ACC112 (cell line): ENCODE data around the gene NSD1.
A peak's percentile ranks its signal among the peaks of the same experiment; 100 is the strongest.

Source experiments
- H2AFZ ChIP-seq: fragments of 200-600 bp; sonication (generic); one replicate; pipeline ENCODE4 v1.6.0; 2017; ENCODE audit warnings: antibody characterized with exemption, low read length; ENCODE audit not compliant: unreplicated experiment
- H3K27ac ChIP-seq: fragments of 200-600 bp; sonication (generic); 2 replicates; pipeline ENCODE4 v1.5.1; 2014; ENCODE audit warnings: low read depth, mild to moderate bottlenecking, antibody characterized with exemption, low read length, moderate library complexity
- H3K27me3 ChIP-seq: fragments of 200-600 bp; sonication (generic); 2 replicates; pipeline ENCODE4 v1.6.1; 2014; ENCODE audit warnings: mild to moderate bottlenecking, antibody characterized with exemption, low read length, moderate library complexity, mixed read lengths; ENCODE audit not compliant: insufficient read depth
- H3K36me3 ChIP-seq: fragments of 200-600 bp; sonication (generic); 2 replicates; pipeline ENCODE4 v1.6.1; 2016; ENCODE audit warnings: mild to moderate bottlenecking, antibody characterized with exemption, low read length, moderate library complexity, mixed read lengths; ENCODE audit not compliant: insufficient read depth
- H3K4me1 ChIP-seq: fragments of 200-600 bp; sonication (generic); one replicate; pipeline ENCODE4 v1.6.1; 2016; ENCODE audit warnings: low read length, mixed read lengths; ENCODE audit not compliant: insufficient read depth, unreplicated experiment, control insufficient read depth
- H3K4me3 ChIP-seq: fragments of 200-600 bp; sonication (generic); 2 replicates; pipeline ENCODE4 v1.5.1; 2014; ENCODE audit warnings: mild to moderate bottlenecking, low read depth, low read length
- H3K79me2 ChIP-seq: fragments of 200-600 bp; sonication (generic); one replicate; pipeline ENCODE4 v1.6.0; 2016; ENCODE audit warnings: low read length; ENCODE audit not compliant: control insufficient read depth, unreplicated experiment, insufficient read depth

NSD1 gene

DNA sequence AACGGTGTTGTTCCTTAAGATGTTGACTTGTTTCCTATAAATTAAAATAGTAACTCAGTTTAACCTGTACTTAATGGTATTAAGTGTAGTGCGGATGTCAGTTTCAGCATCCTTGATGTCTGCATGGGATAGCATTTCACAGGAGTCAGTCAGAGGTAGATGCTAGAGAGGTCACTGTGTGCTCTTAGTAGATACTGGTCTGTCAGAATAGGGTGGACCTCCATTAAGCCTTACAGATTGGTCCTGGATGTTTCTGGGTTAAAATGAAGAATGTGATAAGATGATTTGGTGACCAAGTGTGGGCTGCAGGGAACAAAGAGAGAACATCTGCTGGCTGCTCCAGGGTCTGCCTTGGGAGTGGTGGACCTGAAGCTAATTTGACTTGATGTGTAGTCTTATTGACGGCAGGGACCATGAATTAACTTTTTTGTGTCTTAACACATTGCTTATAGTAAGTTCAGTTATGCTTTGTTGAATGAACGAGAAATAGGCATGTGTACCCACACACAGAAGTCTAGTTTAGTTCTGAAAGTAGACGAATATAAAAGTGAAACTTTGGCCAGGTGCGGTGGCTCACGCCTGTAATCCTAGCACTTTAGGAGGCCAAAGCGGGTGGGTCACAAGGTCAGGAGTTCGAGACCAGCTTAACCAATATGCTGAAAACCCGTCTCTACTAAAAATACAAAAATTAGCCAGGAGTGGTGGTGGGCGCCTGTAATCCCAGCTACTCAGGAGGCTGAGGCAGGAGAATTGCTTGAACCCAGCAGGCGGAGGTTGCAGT is 157.4 kb downstream of the NSD1 start:
- Histone ChIP-seq H2AFZ (no peak overlapping the region), H3K27me3 (no peaks in the 10 kb centered on the region), H3K4me1 (no peaks in the 10 kb centered on the region), H3K27ac (no peak overlapping the region), H3K79me2 (no peaks in the 10 kb centered on the region), H3K36me3 (peaks cover 15% of the 10 kb centered on the region; the same call in 1 of the 2 replicates), H3K4me3 (no peak overlapping the region)

DNA sequence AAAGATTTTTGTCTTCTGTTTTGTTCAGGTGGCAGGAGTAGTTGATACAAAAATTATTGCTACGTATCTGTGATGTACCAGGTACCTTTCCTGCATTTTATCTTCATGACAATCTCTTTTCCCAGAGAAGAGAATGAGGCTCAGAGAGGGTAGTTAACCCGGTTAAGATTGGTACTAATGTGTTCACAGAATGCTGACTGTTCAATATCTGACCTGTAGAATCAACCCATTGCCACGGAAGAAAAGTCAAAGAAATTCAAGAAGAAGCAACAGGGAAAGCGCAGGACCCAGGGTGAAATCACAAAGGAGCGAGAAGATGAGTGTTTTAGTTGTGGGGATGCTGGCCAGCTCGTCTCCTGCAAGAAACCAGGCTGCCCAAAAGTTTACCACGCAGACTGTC is 158.2 kb downstream of the NSD1 start:
- Histone ChIP-seq H3K27me3 (no peaks in the 10 kb centered on the region), H3K4me1 (no peaks in the 10 kb centered on the region), H2AFZ (no peak overlapping the region), H3K4me3 (no peak overlapping the region), H3K27ac (no peak overlapping the region), H3K36me3 (peaks cover 15% of the 10 kb centered on the region; the same call in 1 of the 2 replicates), H3K79me2 (no peaks in the 10 kb centered on the region)

DNA sequence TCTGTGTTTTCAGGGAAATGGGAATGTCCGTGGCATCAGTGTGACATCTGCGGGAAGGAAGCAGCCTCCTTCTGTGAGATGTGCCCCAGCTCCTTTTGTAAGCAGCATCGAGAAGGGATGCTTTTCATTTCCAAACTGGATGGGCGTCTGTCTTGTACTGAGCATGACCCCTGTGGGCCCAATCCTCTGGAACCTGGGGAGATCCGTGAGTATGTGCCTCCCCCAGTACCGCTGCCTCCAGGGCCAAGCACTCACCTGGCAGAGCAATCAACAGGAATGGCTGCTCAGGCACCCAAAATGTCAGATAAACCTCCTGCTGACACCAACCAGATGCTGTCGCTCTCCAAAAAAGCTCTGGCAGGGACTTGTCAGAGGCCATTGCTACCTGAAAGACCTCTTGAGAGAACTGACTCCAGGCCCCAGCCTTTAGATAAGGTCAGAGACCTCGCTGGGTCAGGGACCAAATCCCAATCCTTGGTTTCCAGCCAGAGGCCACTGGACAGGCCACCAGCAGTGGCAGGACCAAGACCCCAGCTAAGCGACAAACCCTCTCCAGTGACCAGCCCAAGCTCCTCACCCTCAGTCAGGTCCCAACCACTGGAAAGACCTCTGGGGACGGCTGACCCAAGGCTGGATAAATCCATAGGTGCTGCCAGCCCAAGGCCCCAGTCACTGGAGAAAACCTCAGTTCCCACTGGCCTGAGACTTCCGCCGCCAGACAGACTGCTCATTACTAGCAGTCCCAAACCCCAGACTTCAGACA is 160.4 kb downstream of the NSD1 start:
- Histone ChIP-seq H3K36me3 (peaks cover 15% of the 10 kb centered on the region; the same call in 1 of the 2 replicates), H3K27ac (no peak overlapping the region), H3K4me1 (no peaks in the 10 kb centered on the region), H3K79me2 (no peaks in the 10 kb centered on the region), H3K4me3 (no peak overlapping the region), H3K27me3 (no peaks in the 10 kb centered on the region), H2AFZ (no peak overlapping the region)

DNA sequence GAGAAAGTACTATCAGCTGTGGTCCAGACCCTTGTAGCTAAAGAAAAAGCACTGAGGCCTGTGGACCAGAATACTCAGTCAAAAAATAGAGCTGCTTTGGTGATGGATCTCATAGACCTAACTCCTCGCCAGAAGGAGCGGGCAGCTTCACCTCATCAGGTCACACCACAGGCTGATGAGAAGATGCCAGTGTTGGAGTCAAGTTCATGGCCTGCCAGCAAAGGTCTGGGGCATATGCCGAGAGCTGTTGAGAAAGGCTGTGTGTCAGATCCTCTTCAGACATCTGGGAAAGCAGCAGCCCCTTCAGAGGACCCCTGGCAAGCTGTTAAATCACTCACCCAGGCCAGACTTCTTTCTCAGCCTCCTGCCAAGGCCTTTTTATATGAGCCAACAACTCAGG is 161.1 kb downstream of the NSD1 start:
- H3K27me3 ChIP-seq, result no peaks in the 10 kb centered on the region
- H3K79me2 ChIP-seq, result no peaks in the 10 kb centered on the region
- peaks cover 15% of the 10 kb centered on the region; the same call in 1 of the 2 replicates for H3K36me3 ChIP-seq
- peaks cover 4% of the 10 kb centered on the region for H3K4me1 ChIP-seq
- no peak overlapping the region for H3K27ac ChIP-seq
- H2AFZ ChIP-seq, result no peak overlapping the region
- no peak overlapping the region for H3K4me3 ChIP-seq

DNA sequence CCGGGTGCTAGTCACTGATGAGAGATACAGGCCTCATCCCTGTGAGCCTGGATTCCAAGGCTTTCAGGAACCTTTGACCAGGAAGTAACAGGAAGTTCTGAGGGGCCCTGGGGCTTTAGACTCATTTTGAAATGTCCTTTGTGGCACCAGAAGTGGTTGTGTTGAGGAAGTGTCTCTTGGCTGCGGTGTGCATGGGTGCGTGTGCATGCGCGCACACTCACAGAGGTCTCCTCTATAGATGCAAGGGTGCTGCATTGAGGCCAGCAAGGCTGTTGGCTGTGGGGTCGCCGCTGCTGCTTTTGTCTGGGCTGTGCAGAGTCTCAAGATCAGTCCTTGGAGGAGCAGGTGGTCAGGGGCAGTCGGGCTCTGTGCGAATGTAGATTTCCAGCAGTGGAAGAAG is 162.4 kb downstream of the NSD1 start:
- Histone ChIP-seq H3K79me2 (no peaks in the 10 kb centered on the region), H3K27me3 (no peaks in the 10 kb centered on the region), H3K27ac (no peak overlapping the region), H3K36me3 (peaks cover 12% of the 10 kb centered on the region; the same call in 1 of the 2 replicates), H3K4me1 (peaks cover 14% of the 10 kb centered on the region), H3K4me3 (no peak overlapping the region), H2AFZ (no peak overlapping the region)

DNA sequence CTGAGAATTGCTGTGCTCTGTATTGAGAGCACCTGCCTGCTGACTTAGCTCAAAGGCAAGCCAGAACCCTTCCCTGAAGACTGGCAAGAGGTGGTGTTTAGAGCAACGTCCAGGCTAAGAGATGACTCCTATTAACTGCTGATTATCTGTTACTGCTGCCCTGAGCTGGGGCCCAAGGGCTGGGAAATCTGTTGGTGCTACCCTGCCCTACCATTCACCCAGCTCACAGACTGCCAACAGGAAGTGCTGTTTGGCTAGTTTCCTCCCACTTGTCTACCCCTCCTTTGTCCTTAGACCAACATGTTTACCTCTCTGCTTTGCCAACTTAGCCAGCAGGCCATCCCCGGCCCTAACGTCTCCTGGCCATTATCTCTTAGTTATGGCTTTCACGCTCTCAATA is 163.0 kb downstream of the NSD1 start:
- peaks cover 9% of the 10 kb centered on the region; the same call in 1 of the 2 replicates for H3K36me3 ChIP-seq
- peaks cover 20% of the 10 kb centered on the region for H3K4me1 ChIP-seq
- peaks cover 3% of the 10 kb centered on the region for H3K79me2 ChIP-seq
- no peaks in the 10 kb centered on the region for H3K27me3 ChIP-seq
- no peak overlapping the region for H3K4me3 ChIP-seq
- H2AFZ ChIP-seq, result no peak overlapping the region
- H3K27ac ChIP-seq, result no peak overlapping the region

DNA sequence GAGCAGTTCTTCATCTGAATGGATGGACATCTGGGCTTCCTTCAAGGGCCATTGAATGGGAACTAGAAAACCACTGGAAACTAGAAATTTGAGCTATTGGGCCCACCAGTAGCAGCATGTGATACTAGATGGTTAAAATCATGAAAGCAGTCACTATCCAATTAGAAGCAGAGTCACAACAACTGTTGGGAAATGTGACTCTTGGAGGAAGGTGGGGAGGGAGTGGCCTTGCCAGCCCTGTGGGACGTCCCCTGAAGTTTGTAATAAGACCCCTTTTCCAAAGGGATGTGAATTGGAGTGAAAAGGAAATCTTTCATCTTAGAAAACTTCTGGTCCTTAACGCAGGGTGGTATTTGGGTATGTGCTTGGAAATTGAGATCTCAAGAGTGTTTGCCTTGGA is 164.3 kb downstream of the NSD1 start:
- no peak overlapping the region for H3K27ac ChIP-seq
- H3K4me3 ChIP-seq, result no peak overlapping the region
- H2AFZ ChIP-seq, result no peak overlapping the region
- H3K4me1 ChIP-seq, result peaks cover 30% of the 10 kb centered on the region
- peaks cover 4% of the 10 kb centered on the region; the same call in 1 of the 2 replicates for H3K36me3 ChIP-seq
- H3K79me2 ChIP-seq, result peaks cover 16% of the 10 kb centered on the region
- no peaks in the 10 kb centered on the region for H3K27me3 ChIP-seq

DNA sequence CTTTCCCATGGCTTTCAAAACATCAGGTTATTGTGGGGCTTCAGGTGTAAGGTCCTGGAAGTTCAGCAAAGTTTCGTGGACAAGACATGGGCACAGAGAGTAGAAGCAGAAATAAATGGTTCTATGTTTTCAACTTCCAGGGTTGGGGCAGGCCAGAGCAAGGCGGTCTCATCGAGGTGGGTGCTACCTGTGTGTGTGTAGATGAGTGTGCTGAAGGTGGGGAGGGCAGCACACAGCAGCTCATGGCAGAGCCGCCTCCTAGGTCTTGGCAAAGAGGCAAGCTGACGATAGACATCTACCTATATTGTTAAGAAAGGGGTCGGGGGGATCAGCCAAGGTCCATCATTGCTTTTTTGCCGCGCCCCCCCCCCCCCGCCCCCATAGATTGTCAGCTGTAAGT is 166.1 kb downstream of the NSD1 start:
- peaks cover 32% of the 10 kb centered on the region for H3K4me1 ChIP-seq
- H3K27me3 ChIP-seq, result no peaks in the 10 kb centered on the region
- peaks cover 33% of the 10 kb centered on the region for H3K79me2 ChIP-seq
- H3K36me3 ChIP-seq, result peaks cover 4% of the 10 kb centered on the region; the same call in 1 of the 2 replicates
- no peak overlapping the region for H3K4me3 ChIP-seq
- H2AFZ ChIP-seq, result no peak overlapping the region
- H3K27ac ChIP-seq, result peak overlapping the region; percentile 75; the same call in 1 of the 2 replicates

DNA sequence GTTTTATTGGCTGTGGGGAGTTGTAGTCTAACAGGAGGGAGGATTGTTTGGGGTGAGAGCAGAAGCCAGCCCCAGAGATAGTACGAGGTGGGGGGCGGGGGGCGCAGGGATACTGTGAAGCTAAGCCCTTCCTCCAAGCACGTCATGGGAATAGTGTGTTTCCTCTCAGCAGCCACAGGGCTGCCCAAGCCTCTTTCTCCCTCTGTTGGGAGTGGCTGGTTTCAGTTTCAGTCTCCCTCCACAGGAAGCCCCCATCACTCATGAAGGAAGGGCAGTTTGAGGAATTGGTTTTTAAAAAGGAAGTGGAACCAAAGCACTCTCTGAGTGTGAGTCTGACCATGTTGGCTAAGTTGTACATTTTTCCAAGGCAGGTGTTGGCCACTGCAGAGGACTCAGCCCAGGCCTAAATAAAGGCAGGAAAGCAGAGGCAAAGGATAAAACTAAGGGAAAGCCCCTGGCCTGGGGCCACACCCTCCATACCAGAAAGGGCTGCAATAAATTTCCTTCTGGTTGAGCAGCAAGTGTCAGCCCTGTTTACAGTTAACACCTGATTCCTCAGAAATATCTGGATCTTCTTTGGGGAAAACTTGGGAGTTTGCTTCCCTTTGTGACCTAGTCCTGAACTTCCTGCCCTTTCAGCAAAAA is 166.8 kb downstream of the NSD1 start:
- Histone ChIP-seq H3K4me3 (peak overlapping the region; percentile 25; the same call in 1 of the 2 replicates), H3K79me2 (peaks cover 39% of the 10 kb centered on the region), H3K36me3 (no peaks in the 10 kb centered on the region; the same call in 1 of the 2 replicates), H3K4me1 (peaks cover 38% of the 10 kb centered on the region), H3K27ac (peak overlapping the region; percentile 75), H3K27me3 (no peaks in the 10 kb centered on the region), H2AFZ (no peak overlapping the region)

DNA sequence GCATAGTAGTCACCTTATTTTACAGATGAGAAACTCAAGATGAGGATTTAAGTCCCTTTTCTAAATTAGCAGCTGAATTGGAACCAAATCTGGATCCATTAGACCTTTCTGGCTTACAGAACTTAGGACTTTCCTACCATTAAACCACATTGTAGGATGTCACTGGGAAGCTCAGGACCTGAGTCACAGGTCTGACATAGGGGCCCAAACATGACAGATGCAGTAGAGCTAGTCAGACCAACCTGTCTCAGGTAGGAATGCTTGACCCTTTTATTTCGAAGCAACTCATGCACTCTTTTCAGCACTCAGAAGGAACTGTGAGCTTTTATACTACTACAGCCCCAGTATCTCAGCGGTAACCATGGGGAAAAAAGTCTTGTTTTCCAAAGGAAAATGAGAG is 167.4 kb downstream of the NSD1 start:
- peaks cover 45% of the 10 kb centered on the region for H3K79me2 ChIP-seq
- no peaks in the 10 kb centered on the region for H3K27me3 ChIP-seq
- H3K36me3 ChIP-seq, result no peaks in the 10 kb centered on the region; the same call in 1 of the 2 replicates
- peak overlapping the region; percentile 75 for H3K27ac ChIP-seq
- 0 out of 2 replicates have a peak overlapping the region, but pooled peaks have one; percentile 25 for H3K4me3 ChIP-seq
- H3K4me1 ChIP-seq, result peaks cover 44% of the 10 kb centered on the region
- no peak overlapping the region for H2AFZ ChIP-seq
